DMS53 (cell line): ENCODE data around the gene ZBP1.

Source experiments
- DNase-seq: peaks from one replicate; lab custom pipeline; 2025; lab: John Stamatoyannopoulos, UW

The ZBP1 gene

GRCh38 chr20:57570145-57570850, 49.9 kb downstream of the ZBP1 start:
- no peak for DNase-seq

GRCh38 chr20:57568960-57569359, 51.3 kb downstream of the ZBP1 start:
- DNase-seq = no peak

GRCh38 chr20:57568088-57568896, 51.9 kb downstream of the ZBP1 start:
- DNase-seq = no peak

GRCh38 chr20:57567471-57568079, 52.7 kb downstream of the ZBP1 start:
- DNase-seq = no peak

- no peak for DNase-seq
These were observed 53.3 kb downstream of the ZBP1 start for GRCh38 chr20:57566803-57567459.

- no peak for DNase-seq
These were observed 53.8 kb downstream of the ZBP1 start for GRCh38 chr20:57566399-57566798.

- DNase-seq = no peak
These were observed 55.1 kb downstream of the ZBP1 start for GRCh38 chr20:57564951-57565642.

- DNase-seq = no peak
These were observed 55.9 kb downstream of the ZBP1 start for GRCh38 chr20:57564180-57564802.

GRCh38 chr20:57563522-57563921, 56.7 kb downstream of the ZBP1 start:
- no peak for DNase-seq

- no peak for DNase-seq
These were observed 57.4 kb downstream of the ZBP1 start for GRCh38 chr20:57562541-57563465.

- DNase-seq = no peak
These were observed 58.6 kb downstream of the ZBP1 start for GRCh38 chr20:57561356-57562279.

- no peak for DNase-seq
These were observed 59.5 kb downstream of the ZBP1 start, which contains the start of gene PCK1 for GRCh38 chr20:57560554-57561355. Gene PCK1, plus strand, starts transcription at chr20:57561110. Its CDS starts 302 bp downstream, at chr20:57561412.

GRCh38 chr20:57559658-57560553, 60.3 kb downstream of the ZBP1 start:
- DNase-seq = no peak

GRCh38 chr20:57559289-57559634, 61.0 kb downstream of the ZBP1 start:
- no peak for DNase-seq

GRCh38 chr20:57558614-57559288, 61.5 kb downstream of the ZBP1 start:
- no peak for DNase-seq

GRCh38 chr20:57557926-57558613, 62.2 kb downstream of the ZBP1 start:
- no peak for DNase-seq
